ENCODE results near the gene CENPS. TPM values are rescaled to one million over a fixed set of nuclear protein-coding genes. Genes with fewer than 3 reads are reported as not detected.

CENPS gene
- total and polyA plus RNA-seq, 2 of the 8 experiments (the other 6 are each of a cell fraction or from before 2014, with no cell fraction given), result 7.8 to 20.3 TPM

GRCh38 chr1:10398734-10399443 is 31.3 kb upstream of the CENPS start, which contains the start of gene PGD (continued):
- TF ChIP-seq CTCF (IDR thresholded peaks at IDR 0.05; ENCODE audit: control extremely low read depth in 1 of 3, insufficient read depth in 1 of 3, low read depth in 1 of 3, low read length in 3 of 3) (no peak), ZNF274 (IDR thresholded peaks at IDR 0.05; ENCODE audit: borderline replicate concordance, extremely low read depth, low read length) (no peak), CHD2 (IDR thresholded peaks at IDR 0.05; ENCODE audit: low read length) (peak; percentile 93), HDAC2 (IDR thresholded peaks at IDR 0.05; ENCODE audit: borderline replicate concordance in 1 of 2, low read depth in 2 of 2, low read length in 2 of 2) (peak in 1 of 2 experiments; percentile 77; a peak in 1 of 4 replicates), E2F6 (IDR thresholded peaks at IDR 0.05) (peak; percentile 79; the same call in 1 of the 2 replicates), HDAC6 (IDR thresholded peaks at IDR 0.05; ENCODE audit: low read depth, low read length) (no peak), USF2 (IDR thresholded peaks at IDR 0.05; ENCODE audit: low read length) (no peak), POLR2AphosphoS5 (IDR thresholded peaks at IDR 0.05; ENCODE audit: low read depth, low read length) (peak; percentile 81), KDM4A (IDR thresholded peaks at IDR 0.05; ENCODE audit: low read depth, low read length, severe bottlenecking) (peak; percentile 95)

Data from H1 (cell line).